BE2C (cell line): ENCODE results near the gene SEMA4D.

Source experiments
- DNase-seq: peaks from one replicate; pipeline ENCODE4 v3.0.0-alpha.2; 2020
- H3K27me3 ChIP-seq: fragments of 250-450 bp; sonication (Bioruptor Pico); 2 replicates; pipeline ENCODE4 v1.5.1; 2020; ENCODE audit warnings: mild to moderate bottlenecking
- H3K36me3 ChIP-seq: fragments of 250-450 bp; sonication (Bioruptor Pico); 2 replicates; pipeline ENCODE4 v1.5.1; 2020; ENCODE audit warnings: mild to moderate bottlenecking
- H3K4me1 ChIP-seq: fragments of 250-450 bp; sonication (Bioruptor Pico); 2 replicates; pipeline ENCODE4 v1.5.1; 2020
- H3K4me3 ChIP-seq: 2 replicates; pipeline ENCODE4 v1.5.1; 2011; ENCODE audit warnings: low read depth, low read length
- H3K9me3 ChIP-seq: fragments of 250-450 bp; sonication (Bioruptor Pico); 2 replicates; pipeline ENCODE4 v1.5.1; 2020
- CTCF ChIP-seq: IDR thresholded peaks from 2 replicates; pipeline ENCODE4 v1.5.1; 2012; ENCODE audit warnings: mild to moderate bottlenecking, low read depth, low read length

SEMA4D gene

GRCh38 chr9:89522261-89522958, 24.5 kb upstream of the SEMA4D start:
- Histone ChIP-seq H3K4me3 (no peak overlapping the region), H3K27me3 (no peaks in the 10 kb centered on the region), H3K36me3 (no peaks in the 10 kb centered on the region), H3K9me3 (no peaks in the 10 kb centered on the region), H3K4me1 (peaks cover 13% of the 10 kb centered on the region)
- DNase-seq: no peak
- TF ChIP-seq CTCF: no peak

GRCh38 chr9:89519366-89519805, 21.5 kb upstream of the SEMA4D start:
- Histone ChIP-seq H3K36me3 (no peaks in the 10 kb centered on the region), H3K9me3 (no peaks in the 10 kb centered on the region), H3K4me3 (no peak overlapping the region), H3K27me3 (no peaks in the 10 kb centered on the region), H3K4me1 (peaks cover 13% of the 10 kb centered on the region)
- peak; percentile 46 for DNase-seq
- TF ChIP-seq CTCF: no peak

GRCh38 chr9:89518466-89519365, 20.8 kb upstream of the SEMA4D start:
- no peaks in the 10 kb centered on the region for H3K27me3 ChIP-seq
- no peaks in the 10 kb centered on the region for H3K36me3 ChIP-seq
- TF ChIP-seq CTCF: no peak
- H3K9me3 ChIP-seq: no peaks in the 10 kb centered on the region
- no peak for DNase-seq
- peaks cover 13% of the 10 kb centered on the region for H3K4me1 ChIP-seq
- H3K4me3 ChIP-seq: no peak overlapping the region

GRCh38 chr9:89515416-89515815, 17.5 kb upstream of the SEMA4D start:
- Histone ChIP-seq H3K4me3 (no peak overlapping the region), H3K27me3 (no peaks in the 10 kb centered on the region), H3K36me3 (no peaks in the 10 kb centered on the region), H3K4me1 (peaks cover 13% of the 10 kb centered on the region), H3K9me3 (no peaks in the 10 kb centered on the region)
- no peak for DNase-seq
- no peak for TF ChIP-seq CTCF

- Histone ChIP-seq H3K36me3 (no peaks in the 10 kb centered on the region), H3K4me3 (no peak overlapping the region), H3K9me3 (no peaks in the 10 kb centered on the region), H3K27me3 (no peaks in the 10 kb centered on the region), H3K4me1 (peaks cover 11% of the 10 kb centered on the region)
- DNase-seq: no peak
- TF ChIP-seq CTCF: no peak
These were observed 17.0 kb upstream of the SEMA4D start for GRCh38 chr9:89514956-89515355.

- Histone ChIP-seq H3K9me3 (no peaks in the 10 kb centered on the region), H3K4me3 (no peak overlapping the region), H3K4me1 (peaks cover 5% of the 10 kb centered on the region), H3K36me3 (no peaks in the 10 kb centered on the region), H3K27me3 (no peaks in the 10 kb centered on the region)
- TF ChIP-seq CTCF: no peak
- no peak for DNase-seq
These were observed 16.4 kb upstream of the SEMA4D start for GRCh38 chr9:89514337-89514736.
